Measurements from ENCODE around the gene CYP17A1. TPM values are rescaled to one million over a fixed set of nuclear protein-coding genes. Genes with fewer than 3 reads are reported as not detected.

CYP17A1 gene
- total and polyA plus RNA-seq, 10 of the 15 experiments (the other 5 are each of a cell fraction or from before 2014, with no cell fraction given): 2.1 TPM; not detected in 9

DNA sequence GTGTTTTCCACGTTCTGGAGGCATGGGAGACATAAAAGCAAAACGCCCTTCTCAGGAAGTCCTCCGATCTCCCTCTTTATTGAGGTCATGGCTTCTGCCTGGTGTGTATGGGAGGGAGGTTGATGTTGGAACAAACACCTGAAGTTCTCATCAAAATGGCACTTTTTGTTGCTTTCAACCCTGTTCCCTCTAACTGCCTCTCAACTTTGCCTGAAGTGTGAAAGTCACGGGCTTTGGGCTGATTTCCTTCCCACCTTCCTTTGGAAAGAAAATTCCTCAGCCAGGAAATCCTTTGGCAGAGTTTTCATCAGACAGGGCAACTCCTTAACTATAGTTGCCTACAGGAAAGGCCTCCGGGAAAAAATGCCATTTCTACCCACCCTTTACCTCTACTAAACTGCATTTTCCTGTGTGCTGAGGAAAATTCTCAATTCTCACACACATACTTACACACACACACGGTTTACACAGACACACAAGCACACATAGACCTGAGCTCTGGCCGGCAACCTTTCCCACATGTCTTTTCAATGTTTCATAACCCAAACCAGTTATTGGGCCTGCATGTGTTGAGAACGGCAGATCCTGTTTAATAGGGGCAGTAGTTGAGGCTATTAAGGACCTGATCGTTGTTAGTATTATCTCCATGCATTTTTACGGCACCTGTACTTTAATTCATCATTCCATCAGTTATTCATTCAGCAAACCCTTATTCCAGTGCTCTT lies 36.4 kb downstream of the CYP17A1 start:
- CTCF ChIA-PET: no interaction called here

More for the DNA sequence above, 36.4 kb downstream of the CYP17A1 start:
- no peaks in the 10 kb centered on the region for H3K27me3 ChIP-seq (replicated peaks in 1 of 2; ENCODE audit: control insufficient read depth in 2 of 2, insufficient read depth in 2 of 2, low read length in 1 of 2)
- no TSS peak for BruUV-seq (replicated peaks)
- intact Hi-C loops (cut with micrococcal nuclease; ENCODE audit: unreplicated experiment): no loop called here
- H3K4me2 ChIP-seq (ENCODE audit: control insufficient read depth, insufficient read depth): no peak overlapping the region
- no peak overlapping the region for H2AFZ ChIP-seq (ENCODE audit: control insufficient read depth, low read depth, low read length)
- no peak for TF ChIP-seq FOS (IDR thresholded peaks at IDR 0.05; ENCODE audit: borderline replicate concordance, extremely low read depth, insufficient read length)
- TF ChIP-seq, protein P1, sequence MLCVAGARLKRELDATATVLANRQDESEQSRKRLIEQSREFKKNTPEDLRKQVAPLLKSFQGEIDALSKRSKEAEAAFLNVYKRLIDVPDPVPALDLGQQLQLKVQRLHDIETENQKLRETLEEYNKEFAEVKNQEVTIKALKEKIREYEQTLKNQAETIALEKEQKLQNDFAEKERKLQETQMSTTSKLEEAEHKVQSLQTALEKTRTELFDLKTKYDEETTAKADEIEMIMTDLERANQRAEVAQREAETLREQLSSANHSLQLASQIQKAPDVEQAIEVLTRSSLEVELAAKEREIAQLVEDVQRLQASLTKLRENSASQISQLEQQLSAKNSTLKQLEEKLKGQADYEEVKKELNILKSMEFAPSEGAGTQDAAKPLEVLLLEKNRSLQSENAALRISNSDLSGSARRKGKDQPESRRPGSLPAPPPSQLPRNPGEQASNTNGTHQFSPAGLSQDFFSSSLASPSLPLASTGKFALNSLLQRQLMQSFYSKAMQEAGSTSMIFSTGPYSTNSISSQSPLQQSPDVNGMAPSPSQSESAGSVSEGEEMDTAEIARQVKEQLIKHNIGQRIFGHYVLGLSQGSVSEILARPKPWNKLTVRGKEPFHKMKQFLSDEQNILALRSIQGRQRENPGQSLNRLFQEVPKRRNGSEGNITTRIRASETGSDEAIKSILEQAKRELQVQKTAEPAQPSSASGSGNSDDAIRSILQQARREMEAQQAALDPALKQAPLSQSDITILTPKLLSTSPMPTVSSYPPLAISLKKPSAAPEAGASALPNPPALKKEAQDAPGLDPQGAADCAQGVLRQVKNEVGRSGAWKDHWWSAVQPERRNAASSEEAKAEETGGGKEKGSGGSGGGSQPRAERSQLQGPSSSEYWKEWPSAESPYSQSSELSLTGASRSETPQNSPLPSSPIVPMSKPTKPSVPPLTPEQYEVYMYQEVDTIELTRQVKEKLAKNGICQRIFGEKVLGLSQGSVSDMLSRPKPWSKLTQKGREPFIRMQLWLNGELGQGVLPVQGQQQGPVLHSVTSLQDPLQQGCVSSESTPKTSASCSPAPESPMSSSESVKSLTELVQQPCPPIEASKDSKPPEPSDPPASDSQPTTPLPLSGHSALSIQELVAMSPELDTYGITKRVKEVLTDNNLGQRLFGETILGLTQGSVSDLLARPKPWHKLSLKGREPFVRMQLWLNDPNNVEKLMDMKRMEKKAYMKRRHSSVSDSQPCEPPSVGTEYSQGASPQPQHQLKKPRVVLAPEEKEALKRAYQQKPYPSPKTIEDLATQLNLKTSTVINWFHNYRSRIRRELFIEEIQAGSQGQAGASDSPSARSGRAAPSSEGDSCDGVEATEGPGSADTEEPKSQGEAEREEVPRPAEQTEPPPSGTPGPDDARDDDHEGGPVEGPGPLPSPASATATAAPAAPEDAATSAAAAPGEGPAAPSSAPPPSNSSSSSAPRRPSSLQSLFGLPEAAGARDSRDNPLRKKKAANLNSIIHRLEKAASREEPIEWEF (IDR thresholded peaks at IDR 0.05; ENCODE audit: insufficient replicate concordance, low read depth, low read length): no peak
- TF ChIP-seq ESRRA (IDR thresholded peaks at IDR 0.05; ENCODE audit: low read length): no peak
- no peak for TF ChIP-seq STAT3 (IDR thresholded peaks at IDR 0.05; ENCODE audit: low read depth, low read length)
- TF ChIP-seq WRNIP1 (IDR thresholded peaks at IDR 0.05; ENCODE audit: borderline replicate concordance, low read depth, low read length): no peak
- no peak for TF ChIP-seq GABPA (IDR thresholded peaks at IDR 0.05; ENCODE audit: low read depth)
- no peak for TF ChIP-seq SRF (IDR thresholded peaks at IDR 0.05; ENCODE audit: low read depth in 2 of 2, low read length in 2 of 2)
- FAIRE-seq (no peak), ATAC-seq (no peak), DNase-seq (ENCODE audit: low read depth, low spot score) (no peak)
- no peak overlapping the region for H3K4me3 ChIP-seq
- H3K9me3 ChIP-seq (replicated peaks; ENCODE audit: control insufficient read depth, insufficient read depth, low read length): no peaks in the 10 kb centered on the region
- H3K4me1 ChIP-seq (ENCODE audit: control insufficient read depth, insufficient read depth, low read length): peaks cover 27% of the 10 kb centered on the region
- in situ Hi-C loops (cut with MboI): no loop called here
- peaks cover 2 to 22% of the 10 kb centered on the region in 2 experiments for H3K36me3 ChIP-seq (ENCODE audit: control insufficient read depth in 2 of 2, insufficient read depth in 2 of 2, low read length in 1 of 2)
- RAD21 ChIA-PET (ENCODE audit: unreplicated experiment): interaction anchor here (0.6 kb wide), 1 partner anchor 91 kb away, joined by 3 read pairs; no protein-coding TSS in a partner anchor
- no peak overlapping the region for H3K9ac ChIP-seq (ENCODE audit: control insufficient read depth, insufficient read depth, low read length)
- H3K27ac ChIP-seq (ENCODE audit: control insufficient read depth, insufficient read depth): no peak overlapping the region
- no peaks in the 10 kb centered on the region for H4K20me1 ChIP-seq (ENCODE audit: control insufficient read depth, insufficient read depth)
- 90% methylated on average over 10 of the region's 10 CpGs for WGBS (ENCODE audit: insufficient coverage, insufficient replicate concordance, low lambda C conversion rate, missing lambda C conversion rate)
- H3K79me2 ChIP-seq (ENCODE audit: control insufficient read depth, insufficient read depth, low read length): peaks cover 10% of the 10 kb centered on the region
- SMC1A ChIA-PET (ENCODE audit: uncharacterized antibody, unreplicated experiment): interaction anchor here (0.9 kb wide), 1 partner anchor 11 kb away, joined by 3 read pairs; no protein-coding TSS in a partner anchor
- POLR2A ChIA-PET: no interaction called here

Data from GM12878 (cell line).